HG02588 (cell line): Measurements from ENCODE around the gene CFAP221.
"Not testable (repeated sequence)": the region's sequence is repeated elsewhere in the genome, so short reads cannot be mapped to it uniquely, and the experiment has no call there.

Experiments
- ATAC-seq: cut with Tn5 transposase; IDR thresholded peaks from one replicate; pipeline ENCODE4 v1.9.1; 2021; ENCODE audit warnings: mild to moderate bottlenecking, moderate library complexity; ENCODE audit not compliant: unreplicated experiment

The CFAP221 gene

GRCh38 chr2:119584469-119584868 is 40.2 kb downstream of the CFAP221 start:
- no peak for ATAC-seq

- ATAC-seq, result no peak
Observed at GRCh38 chr2:119586085-119586484, 41.8 kb downstream of the CFAP221 start.

GRCh38 chr2:119590873-119591272 is 46.6 kb downstream of the CFAP221 start:
- no peak for ATAC-seq

- no peak for ATAC-seq
Observed at GRCh38 chr2:119591523-119591922, 47.3 kb downstream of the CFAP221 start.

- no peak for ATAC-seq
Observed at GRCh38 chr2:119592436-119592835, 48.2 kb downstream of the CFAP221 start.

GRCh38 chr2:119596638-119597037 is 52.4 kb downstream of the CFAP221 start:
- ATAC-seq, result no peak

GRCh38 chr2:119598596-119599263 is 54.5 kb downstream of the CFAP221 start:
- ATAC-seq, result no peak

GRCh38 chr2:119599384-119599783 is 55.1 kb downstream of the CFAP221 start:
- no peak for ATAC-seq

- no peak for ATAC-seq
Observed at GRCh38 chr2:119605096-119605495, 60.8 kb downstream of the CFAP221 start.

- ATAC-seq, result no peak
Observed at GRCh38 chr2:119606674-119607073, 62.4 kb downstream of the CFAP221 start.

- ATAC-seq, result no peak
Observed at GRCh38 chr2:119608553-119608952, 64.3 kb downstream of the CFAP221 start.

GRCh38 chr2:119609337-119609736 is 65.1 kb downstream of the CFAP221 start:
- ATAC-seq, result no peak

GRCh38 chr2:119614140-119614539 is 69.9 kb downstream of the CFAP221 start:
- not testable (repeated sequence) for ATAC-seq

GRCh38 chr2:119616421-119616820 is 72.2 kb downstream of the CFAP221 start:
- no peak for ATAC-seq

GRCh38 chr2:119617455-119617854 is 73.2 kb downstream of the CFAP221 start:
- no peak for ATAC-seq

GRCh38 chr2:119618725-119619124 is 74.5 kb downstream of the CFAP221 start:
- ATAC-seq, result not testable (repeated sequence)

GRCh38 chr2:119625226-119625625 is 81.0 kb downstream of the CFAP221 start:
- ATAC-seq, result no peak

GRCh38 chr2:119629323-119629825 is 85.1 kb downstream of the CFAP221 start:
- ATAC-seq, result no peak

GRCh38 chr2:119630121-119630520 is 85.9 kb downstream of the CFAP221 start:
- no peak for ATAC-seq

GRCh38 chr2:119637371-119637770 is 93.1 kb downstream of the CFAP221 start:
- ATAC-seq, result no peak

GRCh38 chr2:119638246-119638645 is 94.0 kb downstream of the CFAP221 start:
- ATAC-seq, result no peak

- ATAC-seq, result no peak
Observed at GRCh38 chr2:119638685-119639554, 94.7 kb downstream of the CFAP221 start.
